OCI-LY3 (cell line): ENCODE measurements around the gene TOMM7.

Source experiments
- EZH2phosphoT487 ChIP-seq: fragments of 200-600 bp; shearing (Covaris generic); IDR thresholded peaks from 2 replicates; pipeline ENCODE4 v1.6.1; 2018; ENCODE audit warnings: antibody characterized with exemption, mixed run types, low read depth
- TF ChIP-seq, protein P1 (sequence below): fragments of 200-600, 300-600 bp; sonication (generic); IDR thresholded peaks from 2 replicates; pipeline ENCODE4 v1.5.1; 2014; ENCODE audit warnings: antibody characterized with exemption, low read length, low read depth

DNA sequence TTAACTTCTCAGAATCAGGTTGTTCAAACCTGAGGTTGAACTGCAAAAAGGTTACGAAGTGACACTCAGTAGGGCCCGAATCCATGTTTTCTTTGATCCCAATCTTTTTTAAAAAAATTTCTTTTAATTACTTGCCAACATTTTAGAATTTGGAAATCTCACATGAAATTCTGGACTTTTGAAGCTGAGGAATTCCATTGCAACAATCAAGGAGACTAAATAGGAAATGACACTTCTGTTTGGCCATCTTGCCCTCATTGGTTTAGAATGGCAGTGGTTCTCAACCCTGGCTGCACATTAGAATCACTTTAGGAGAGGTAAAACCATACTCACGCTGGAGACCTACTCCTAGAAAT, 471 bp upstream of the TOMM7 start:
- TF ChIP-seq, protein P1, sequence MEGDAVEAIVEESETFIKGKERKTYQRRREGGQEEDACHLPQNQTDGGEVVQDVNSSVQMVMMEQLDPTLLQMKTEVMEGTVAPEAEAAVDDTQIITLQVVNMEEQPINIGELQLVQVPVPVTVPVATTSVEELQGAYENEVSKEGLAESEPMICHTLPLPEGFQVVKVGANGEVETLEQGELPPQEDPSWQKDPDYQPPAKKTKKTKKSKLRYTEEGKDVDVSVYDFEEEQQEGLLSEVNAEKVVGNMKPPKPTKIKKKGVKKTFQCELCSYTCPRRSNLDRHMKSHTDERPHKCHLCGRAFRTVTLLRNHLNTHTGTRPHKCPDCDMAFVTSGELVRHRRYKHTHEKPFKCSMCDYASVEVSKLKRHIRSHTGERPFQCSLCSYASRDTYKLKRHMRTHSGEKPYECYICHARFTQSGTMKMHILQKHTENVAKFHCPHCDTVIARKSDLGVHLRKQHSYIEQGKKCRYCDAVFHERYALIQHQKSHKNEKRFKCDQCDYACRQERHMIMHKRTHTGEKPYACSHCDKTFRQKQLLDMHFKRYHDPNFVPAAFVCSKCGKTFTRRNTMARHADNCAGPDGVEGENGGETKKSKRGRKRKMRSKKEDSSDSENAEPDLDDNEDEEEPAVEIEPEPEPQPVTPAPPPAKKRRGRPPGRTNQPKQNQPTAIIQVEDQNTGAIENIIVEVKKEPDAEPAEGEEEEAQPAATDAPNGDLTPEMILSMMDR = no peak
- TF ChIP-seq EZH2phosphoT487 = no peak
